HG03565 (cell line): ENCODE results near the gene ANP32D.
A peak's percentile ranks its signal among the peaks of the same experiment; 100 is the strongest.
"Not testable (repeated sequence)": the region's sequence is repeated elsewhere in the genome, so short reads cannot be mapped to it uniquely, and the experiment has no call there.

Source experiments
- ATAC-seq: cut with Tn5 transposase; IDR thresholded peaks from one replicate; pipeline ENCODE4 v1.9.1; 2021; ENCODE audit warnings: mild to moderate bottlenecking, moderate library complexity; ENCODE audit not compliant: unreplicated experiment

Gene ANP32D

GRCh38 chr12:48500281-48500680 lies 27.9 kb downstream of the ANP32D start:
- ATAC-seq = not testable (repeated sequence)

GRCh38 chr12:48506836-48507235 lies 34.5 kb downstream of the ANP32D start:
- ATAC-seq = not testable (repeated sequence)

GRCh38 chr12:48508987-48509386 lies 36.6 kb downstream of the ANP32D start:
- ATAC-seq = no peak

GRCh38 chr12:48510111-48510510 lies 37.8 kb downstream of the ANP32D start:
- no peak for ATAC-seq

GRCh38 chr12:48512855-48513254 lies 40.5 kb downstream of the ANP32D start:
- peak; percentile 81 for ATAC-seq

- no peak for ATAC-seq
Measured at GRCh38 chr12:48514728-48515127, 42.4 kb downstream of the ANP32D start.

- ATAC-seq = not testable (repeated sequence)
Measured at GRCh38 chr12:48520381-48520780, 48.0 kb downstream of the ANP32D start.
